ENCODE results near the gene LPP. TPM values are rescaled to one million over a fixed set of nuclear protein-coding genes. Genes with fewer than 3 reads are reported as not detected.
"Not testable (repeated sequence)": the region's sequence is repeated elsewhere in the genome, so short reads cannot be mapped to it uniquely, and the experiment has no call there.

Gene LPP
- total RNA-seq, 2 experiments from 2014 or later: 13.4 to 16.5 TPM

GRCh38 chr3:188421836-188422540 lies 268.0 kb downstream of the LPP start:
- ChIA-PET CTCF (no interaction called here), POLR2A (no interaction called here)

GRCh38 chr3:188427981-188428380 lies 274.0 kb downstream of the LPP start:
- POLR2A ChIA-PET, CTCF ChIA-PET: not testable (repeated sequence)

GRCh38 chr3:188431040-188431439 lies 277.1 kb downstream of the LPP start:
- ChIA-PET CTCF (no interaction called here), POLR2A (no interaction called here)

GRCh38 chr3:188431553-188431952 lies 277.6 kb downstream of the LPP start:
- ChIA-PET POLR2A (interaction anchor here (0.6 kb wide), 1 partner anchor 591 kb away, joined by 7 read pairs; no protein-coding TSS in a partner anchor), CTCF (interaction anchor here (0.5 kb wide), 1 partner anchor 32 kb away, joined by 3 read pairs; no protein-coding TSS in a partner anchor)

- POLR2A ChIA-PET: no interaction called here
- CTCF ChIA-PET: interaction anchor here (0.6 kb wide), 1 partner anchor 521 kb away, joined by 3 read pairs; no protein-coding TSS in a partner anchor
Measured at GRCh38 chr3:188432802-188433520, 279.0 kb downstream of the LPP start.

GRCh38 chr3:188433521-188434150 lies 279.7 kb downstream of the LPP start:
- ChIA-PET POLR2A (no interaction called here), CTCF (interaction anchor here (0.6 kb wide), 1 partner anchor 520 kb away, joined by 3 read pairs; no protein-coding TSS in a partner anchor)

- POLR2A ChIA-PET: no interaction called here
- CTCF ChIA-PET: no interaction called here
Measured at GRCh38 chr3:188434594-188434993, 280.6 kb downstream of the LPP start.

GRCh38 chr3:188435266-188435665 lies 281.3 kb downstream of the LPP start:
- CTCF ChIA-PET: no interaction called here
- POLR2A ChIA-PET: no interaction called here

GRCh38 chr3:188437926-188438325 lies 284.0 kb downstream of the LPP start:
- CTCF ChIA-PET: interaction anchor here (0.6 to 0.8 kb wide), 2 partner anchors 268 to 700 kb away, joined by 3 read pairs; no protein-coding TSS in a partner anchor
- POLR2A ChIA-PET: no interaction called here

- ChIA-PET CTCF (no interaction called here), POLR2A (no interaction called here)
Measured at GRCh38 chr3:188439080-188439479, 285.1 kb downstream of the LPP start.

GRCh38 chr3:188440340-188440972 lies 286.5 kb downstream of the LPP start:
- CTCF ChIA-PET: no interaction called here
- POLR2A ChIA-PET: no interaction called here

GRCh38 chr3:188442430-188442829 lies 288.5 kb downstream of the LPP start:
- ChIA-PET CTCF (no interaction called here), POLR2A (no interaction called here)

GRCh38 chr3:188445175-188445574 lies 291.2 kb downstream of the LPP start:
- CTCF ChIA-PET, POLR2A ChIA-PET: not testable (repeated sequence)

GRCh38 chr3:188446014-188446413 lies 292.1 kb downstream of the LPP start:
- CTCF ChIA-PET: no interaction called here
- POLR2A ChIA-PET: no interaction called here

- ChIA-PET POLR2A (no interaction called here), CTCF (no interaction called here)
Measured at GRCh38 chr3:188446766-188447165, 292.8 kb downstream of the LPP start.

- ChIA-PET CTCF (no interaction called here), POLR2A (no interaction called here)
Measured at GRCh38 chr3:188448813-188449212, 294.9 kb downstream of the LPP start.

GRCh38 chr3:188449421-188449820 lies 295.5 kb downstream of the LPP start:
- POLR2A ChIA-PET: no interaction called here

GRCh38 chr3:188452158-188452772 lies 298.3 kb downstream of the LPP start:
- ChIA-PET CTCF (no interaction called here), POLR2A (no interaction called here)

More at GRCh38 chr3:188449421-188449820, 295.5 kb downstream of the LPP start:
- CTCF ChIA-PET: interaction anchor here (0.6 kb wide), 1 partner anchor 875 kb away, joined by 3 read pairs; no protein-coding TSS in a partner anchor

GRCh38 chr3:188453431-188454384 lies 299.8 kb downstream of the LPP start:
- ChIA-PET POLR2A (no interaction called here), CTCF (no interaction called here)
